ENCODE results near the gene CLCNKA.
A peak's percentile ranks its signal among the peaks of the same experiment; 100 is the strongest.
"Not testable (repeated sequence)": the region's sequence is repeated elsewhere in the genome, so short reads cannot be mapped to it uniquely, and the experiment has no call there.

The CLCNKA gene

DNA sequence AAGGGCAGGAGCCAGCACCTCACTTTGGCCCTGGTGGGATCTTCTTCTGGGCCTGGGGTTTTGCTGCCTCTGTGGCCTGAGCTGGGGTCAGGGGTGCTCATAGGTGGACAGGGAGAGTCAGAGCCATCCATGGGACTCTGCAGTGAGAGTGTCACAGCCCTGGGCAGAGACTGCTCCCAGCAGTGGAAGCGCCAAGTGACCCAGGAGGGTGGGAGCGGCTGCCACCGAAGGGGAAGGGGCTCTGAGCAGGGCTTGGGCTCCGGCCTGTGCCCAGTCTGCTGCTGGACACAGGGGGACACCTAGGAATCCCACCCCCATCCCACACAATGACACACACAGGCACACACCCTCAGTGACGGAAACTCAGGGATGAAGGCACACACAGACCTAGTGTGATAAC lies 22.1 kb downstream of the CLCNKA start:
- DNase-seq = no peak

DNA sequence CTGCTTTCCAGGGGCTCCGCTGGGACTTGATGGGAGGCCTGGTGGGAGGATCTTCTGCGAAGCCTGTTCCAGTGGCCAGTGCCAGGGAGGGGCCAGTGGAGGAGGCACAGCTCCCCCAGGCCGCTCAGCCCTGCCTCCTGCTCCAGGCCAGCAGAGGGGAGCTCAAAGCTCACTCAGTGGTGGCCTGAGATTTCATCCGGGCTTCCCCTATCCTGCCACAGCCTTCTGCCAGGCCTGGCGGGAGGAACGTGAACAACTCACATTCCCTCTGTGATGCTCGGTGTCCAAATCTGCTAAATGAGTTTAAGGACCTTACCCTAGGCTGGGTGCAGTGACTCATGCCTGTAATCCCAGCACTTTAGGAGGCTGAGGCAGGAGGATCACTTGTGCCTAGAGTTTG lies 25.0 kb downstream of the CLCNKA start:
- DNase-seq = peak; percentile 28

DNA sequence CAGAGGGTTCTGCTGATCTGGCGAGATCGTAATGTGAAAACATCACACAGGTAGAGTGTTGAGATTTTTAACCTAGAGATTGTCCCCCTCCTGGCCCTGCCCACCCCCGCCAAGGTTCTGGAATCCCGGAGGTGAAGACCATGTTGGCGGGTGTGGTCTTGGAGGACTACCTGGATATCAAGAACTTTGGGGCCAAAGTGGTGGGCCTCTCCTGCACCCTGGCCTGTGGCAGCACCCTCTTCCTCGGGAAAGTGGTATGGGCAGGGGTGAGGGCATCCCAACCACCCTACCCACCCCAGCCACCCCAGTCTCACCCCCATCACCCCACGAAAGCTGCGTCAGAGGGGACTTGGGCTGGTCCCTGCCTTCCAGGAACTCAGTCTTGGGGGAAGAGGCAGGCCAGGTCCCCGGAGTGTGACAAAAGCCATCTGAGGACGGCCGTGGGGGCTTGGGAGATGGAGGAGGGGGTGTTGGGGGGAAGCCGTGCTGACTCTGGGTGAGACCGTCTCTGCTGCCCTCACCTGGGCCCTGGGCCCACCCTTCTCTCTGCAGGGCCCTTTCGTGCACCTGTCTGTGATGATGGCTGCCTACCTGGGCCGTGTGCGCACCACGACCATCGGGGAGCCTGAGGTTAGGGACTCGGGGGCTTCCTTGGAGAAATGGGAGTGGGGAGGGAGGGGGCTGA lies 26.1 kb downstream of the CLCNKA start:
- DNase-seq = no peak

DNA sequence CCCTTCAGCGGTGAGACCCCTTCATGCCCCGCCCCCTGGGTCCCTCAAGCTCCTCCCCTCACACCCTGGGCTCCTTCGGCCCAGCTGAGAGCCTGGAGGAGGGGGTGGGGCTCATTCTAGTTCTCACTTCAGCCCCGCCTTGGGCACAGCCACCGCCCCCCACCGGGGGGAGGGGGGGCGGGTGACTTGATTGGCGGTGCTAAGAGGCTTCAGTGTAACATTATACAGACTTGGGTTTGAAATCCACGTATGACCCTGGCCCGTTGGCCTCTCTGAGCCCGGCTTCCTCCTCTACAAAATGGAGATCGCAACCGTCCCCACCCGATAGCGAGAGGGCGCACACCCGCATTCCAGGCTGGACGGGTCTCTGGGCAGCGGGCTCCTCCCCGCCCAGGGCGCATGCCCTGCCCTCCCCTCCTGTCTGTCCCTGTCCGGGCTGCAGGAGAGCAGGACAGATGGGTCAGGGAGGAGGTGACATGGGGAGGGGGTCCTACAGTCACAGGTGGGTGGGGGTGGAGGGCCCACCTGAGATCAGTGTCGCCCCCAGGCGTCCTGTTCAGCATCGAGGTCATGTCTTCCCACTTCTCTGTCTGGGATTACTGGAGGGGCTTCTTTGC lies 26.8 kb downstream of the CLCNKA start:
- peak; percentile 68 for DNase-seq

DNA sequence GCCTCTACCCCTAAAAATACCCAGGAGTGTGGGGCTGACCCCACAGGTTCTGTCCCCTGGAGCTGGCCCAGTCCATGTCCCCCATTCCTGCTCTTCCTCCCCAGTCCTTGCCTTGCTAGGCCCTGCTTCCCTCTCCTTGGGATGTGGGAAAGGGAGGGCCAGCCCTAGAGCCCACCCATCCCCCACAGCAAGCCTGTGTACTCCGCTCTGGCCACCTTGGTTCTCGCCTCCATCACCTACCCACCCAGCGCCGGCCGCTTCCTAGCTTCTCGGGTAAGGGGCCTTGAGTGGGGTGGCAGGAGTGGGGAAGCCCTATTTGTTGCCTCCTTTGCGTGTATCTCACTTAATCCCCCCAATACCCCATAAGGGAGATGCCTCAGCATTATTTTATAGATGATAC lies 28.5 kb downstream of the CLCNKA start:
- DNase-seq = no peak

DNA sequence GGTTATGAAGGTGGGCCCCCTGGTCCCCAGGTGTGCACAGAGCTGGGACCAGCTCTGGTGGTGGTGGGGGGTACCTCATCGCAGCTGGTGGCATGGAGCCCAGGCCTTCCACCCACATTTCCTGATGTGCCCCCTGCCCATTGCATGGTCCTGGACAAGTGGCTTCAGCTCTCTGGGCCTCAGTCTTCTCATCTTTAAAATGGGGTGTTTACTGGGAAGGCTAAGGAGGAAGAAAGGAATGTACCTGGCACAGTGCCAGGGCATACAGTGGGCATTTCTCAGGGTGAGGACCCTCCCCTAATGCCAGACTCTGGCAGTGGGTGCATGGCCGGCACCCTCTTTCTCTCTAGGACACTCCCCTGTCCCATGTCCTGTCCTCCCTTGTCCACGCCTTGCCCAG lies 29.2 kb downstream of the CLCNKA start:
- no peak for DNase-seq

DNA sequence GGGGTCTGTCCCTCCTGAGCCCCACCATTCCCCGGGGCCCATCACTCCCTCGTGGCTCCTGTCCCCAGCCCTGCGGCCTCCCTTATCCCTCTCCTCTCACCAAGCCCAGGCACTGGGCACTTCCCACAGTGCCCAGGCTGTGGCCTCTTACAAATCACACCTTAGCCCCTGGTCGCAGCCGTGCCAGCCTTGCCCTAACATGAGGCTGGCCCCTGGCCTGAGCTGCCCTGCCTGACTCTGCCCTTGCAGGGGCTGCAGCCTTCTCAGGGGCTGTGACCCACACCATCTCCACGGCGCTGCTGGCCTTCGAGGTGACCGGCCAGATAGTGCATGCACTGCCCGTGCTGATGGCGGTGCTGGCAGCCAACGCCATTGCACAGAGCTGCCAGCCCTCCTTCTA lies 30.1 kb downstream of the CLCNKA start:
- not testable (repeated sequence) for DNase-seq

DNA sequence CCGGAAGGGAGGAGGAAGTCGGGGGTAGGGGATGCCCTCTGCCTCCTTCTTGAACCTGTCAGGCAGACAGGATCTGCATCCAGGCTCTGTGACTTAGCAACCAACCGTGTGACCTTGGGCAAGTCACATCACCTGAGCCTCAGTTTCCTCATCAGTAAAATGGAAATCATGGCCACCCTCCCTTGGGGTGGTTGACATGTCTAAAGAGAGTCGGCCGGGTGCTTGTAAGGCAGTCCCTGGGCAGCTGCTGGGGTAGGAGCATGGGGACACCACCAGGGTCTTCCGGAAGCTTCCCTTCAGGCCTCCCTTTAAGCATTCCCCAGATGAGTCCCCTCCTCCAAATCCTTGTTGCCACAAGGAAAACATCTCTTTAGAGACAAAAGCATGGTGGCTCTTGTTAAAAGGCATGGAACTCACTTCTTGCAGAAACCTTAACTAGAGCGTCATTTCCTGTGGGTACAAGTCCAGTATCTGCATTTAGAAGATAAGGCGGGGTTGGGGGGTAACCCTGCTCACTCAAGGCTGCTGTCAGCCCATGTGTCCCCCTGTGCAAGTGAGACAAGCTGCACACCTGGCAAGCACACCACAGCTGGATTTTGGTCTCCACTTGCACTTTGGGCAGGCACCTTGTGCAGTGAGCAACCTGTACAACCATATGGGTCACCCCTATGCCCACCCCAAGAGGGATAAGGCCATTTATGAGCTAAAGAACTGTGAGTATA lies 32.1 kb downstream of the CLCNKA start:
- DNase-seq = no peak

DNA sequence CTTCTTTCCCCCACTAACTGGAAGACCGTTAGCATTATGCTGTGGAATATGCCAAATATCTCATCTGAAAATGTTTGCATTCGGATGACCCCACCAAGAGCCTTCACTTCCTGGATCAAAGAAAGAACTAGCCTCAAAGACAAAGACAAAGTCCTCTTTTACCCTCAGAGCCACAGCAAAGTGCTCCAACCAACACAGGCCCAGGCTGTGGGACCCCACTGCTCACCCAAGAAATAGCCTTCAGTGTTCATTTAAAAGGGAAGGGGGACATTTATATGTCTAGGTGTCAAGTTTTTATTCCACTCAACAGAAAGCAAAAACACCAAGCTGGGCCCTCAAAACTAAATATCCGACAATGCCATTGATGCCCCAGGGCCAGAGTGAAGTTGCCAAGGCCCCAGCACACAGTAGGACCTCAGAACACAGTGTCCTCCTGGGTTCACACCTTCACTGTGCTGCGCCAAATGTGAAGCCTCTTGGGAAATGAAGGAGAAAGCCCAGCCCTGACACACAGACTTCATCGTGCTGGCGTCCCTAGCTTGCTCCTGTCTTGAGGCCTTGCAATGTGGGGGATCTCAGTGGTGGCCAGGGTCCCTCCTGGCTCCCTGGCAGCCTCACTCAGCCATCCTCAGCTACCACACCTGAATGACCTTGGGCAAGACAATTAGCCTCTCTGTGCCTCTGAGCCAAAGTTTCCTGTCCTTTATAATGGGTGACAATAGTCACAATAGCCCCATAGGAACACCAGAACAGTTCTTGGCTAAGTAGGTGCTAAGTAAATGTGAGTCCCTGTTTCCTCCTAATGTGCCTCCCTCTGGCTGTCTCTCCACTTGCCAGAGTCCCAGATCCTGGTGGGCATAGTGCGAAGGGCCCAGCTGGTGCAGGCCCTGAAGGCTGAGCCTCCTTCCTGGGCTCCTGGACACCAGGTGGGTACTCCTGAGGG lies 33.0 kb downstream of the CLCNKA start:
- no peak for DNase-seq

DNA sequence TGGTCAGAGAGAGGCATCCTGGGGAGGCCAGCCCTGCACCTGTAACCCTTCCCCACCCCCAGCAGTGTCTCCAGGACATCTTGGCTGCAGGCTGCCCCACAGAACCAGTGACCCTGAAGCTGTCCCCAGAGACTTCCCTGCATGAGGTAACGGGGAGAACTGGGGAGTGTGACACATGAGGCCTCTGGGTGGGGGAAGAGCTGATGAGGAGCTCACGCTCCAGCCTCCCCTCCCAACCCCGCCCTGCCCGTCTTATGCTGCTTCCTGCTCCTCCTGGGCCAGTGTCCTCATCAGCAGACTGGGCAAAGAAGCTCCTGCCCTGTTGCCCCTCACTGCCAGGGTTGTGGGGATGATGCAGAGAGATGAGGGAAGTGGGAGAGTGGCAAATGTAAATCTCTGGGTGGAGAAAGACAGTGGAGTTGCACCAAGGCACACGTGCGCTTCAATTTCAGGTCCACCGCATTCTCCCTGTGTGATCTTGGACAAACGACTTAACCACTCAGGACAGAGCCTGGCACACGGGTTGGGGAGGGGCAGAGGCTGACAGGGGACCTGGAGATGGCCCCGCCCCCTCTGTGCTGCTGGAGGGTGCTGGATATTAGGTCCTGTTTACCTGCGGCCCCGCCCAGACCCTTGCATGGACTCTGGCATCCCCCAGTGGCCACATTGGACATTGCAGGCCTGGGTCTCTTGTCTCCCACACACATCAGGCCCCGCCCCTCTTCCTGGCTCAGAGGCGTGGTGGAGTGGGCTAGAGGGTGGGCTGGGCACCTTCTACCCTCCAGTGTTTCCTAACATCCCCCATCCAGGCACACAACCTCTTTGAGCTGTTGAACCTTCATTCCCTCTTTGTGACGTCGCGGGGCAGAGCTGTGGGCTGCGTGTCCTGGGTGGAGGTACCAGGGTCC lies 34.0 kb downstream of the CLCNKA start:
- peak; percentile 95 for DNase-seq

DNA sequence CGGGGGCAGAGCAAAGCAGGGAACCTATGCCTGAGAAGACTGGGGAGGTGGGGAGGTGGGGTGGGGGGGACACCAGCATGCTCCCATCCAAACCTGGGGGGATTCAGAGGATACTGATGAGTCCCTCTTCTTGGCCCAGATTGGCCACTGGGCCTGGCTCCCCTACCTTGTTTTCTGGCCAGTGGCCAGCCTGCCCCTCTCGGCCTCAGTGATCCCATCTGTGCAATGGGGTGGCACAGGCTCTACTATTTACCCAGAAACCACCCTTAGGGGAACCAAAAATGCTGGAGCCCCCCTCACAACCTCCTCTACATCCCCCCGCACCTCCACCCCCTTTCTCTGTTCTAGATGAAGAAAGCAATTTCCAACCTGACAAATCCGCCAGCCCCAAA lies 34.7 kb downstream of the CLCNKA start:
- not testable (repeated sequence) for DNase-seq

DNA sequence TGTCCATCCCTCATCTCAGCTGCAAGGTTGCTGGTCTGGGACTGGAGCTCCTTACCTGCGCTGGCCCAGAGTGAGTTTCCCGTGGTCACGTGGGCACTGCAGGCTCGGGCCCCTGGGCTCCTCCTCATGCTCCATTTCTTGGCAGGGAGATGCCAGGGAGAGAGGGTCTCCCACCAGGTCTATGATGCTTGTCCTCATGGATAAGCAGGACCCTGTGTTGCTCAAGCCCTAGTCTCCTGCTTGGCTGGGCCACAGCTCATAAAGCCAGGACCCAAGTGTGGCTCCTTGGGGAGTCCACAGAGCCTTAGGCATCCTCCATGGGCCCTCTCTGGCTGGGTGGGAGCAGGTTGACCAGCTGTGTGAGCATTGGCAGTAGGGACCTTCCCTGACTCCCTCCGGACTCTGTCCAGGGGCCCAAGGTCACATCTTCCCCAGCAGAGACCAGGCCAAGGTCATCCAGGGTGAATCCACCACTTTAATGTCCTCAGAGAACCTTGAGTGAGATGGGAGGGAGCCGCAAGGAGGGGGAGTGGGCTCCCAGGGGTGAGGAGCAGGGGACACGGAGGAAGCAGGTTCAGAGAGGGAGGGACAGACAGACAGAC lies 35.6 kb downstream of the CLCNKA start:
- not testable (repeated sequence) for DNase-seq

DNA sequence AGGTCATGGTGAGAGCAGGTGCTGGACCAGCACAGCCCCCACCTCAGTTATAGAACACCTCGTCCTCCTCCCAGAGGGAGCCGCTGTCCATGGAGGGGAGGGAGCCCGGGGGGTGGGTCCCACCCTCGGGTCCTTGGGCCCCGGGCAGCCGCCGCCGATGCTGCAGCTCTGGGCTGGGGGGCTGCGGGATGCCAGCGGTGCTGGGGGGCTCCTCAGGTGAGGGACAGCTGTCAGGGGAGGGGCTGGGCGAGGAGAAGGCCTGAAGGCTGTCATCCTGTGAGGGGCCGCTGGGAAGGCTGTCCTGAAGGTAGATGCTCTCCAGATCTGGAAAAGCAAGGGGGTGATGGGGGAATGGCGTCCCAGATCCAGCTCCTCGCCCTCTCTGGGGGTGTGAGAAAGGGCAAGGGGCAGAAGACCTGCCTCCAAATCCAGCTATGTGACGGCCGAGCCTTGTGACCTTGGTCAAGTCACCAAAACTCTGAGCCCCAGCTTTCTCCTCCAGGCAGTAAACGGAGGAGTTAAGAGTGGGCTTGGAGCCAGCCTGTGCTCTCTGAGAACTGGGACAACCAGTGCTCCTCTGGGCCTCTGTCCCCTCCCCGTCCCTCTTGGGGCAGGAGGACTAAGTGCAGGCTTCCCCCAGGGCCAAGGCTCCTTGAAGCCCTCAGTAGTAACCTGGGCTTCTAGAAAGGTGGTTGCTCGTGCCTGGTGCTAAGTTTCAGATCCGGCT lies 36.7 kb downstream of the CLCNKA start:
- not testable (repeated sequence) for DNase-seq

DNA sequence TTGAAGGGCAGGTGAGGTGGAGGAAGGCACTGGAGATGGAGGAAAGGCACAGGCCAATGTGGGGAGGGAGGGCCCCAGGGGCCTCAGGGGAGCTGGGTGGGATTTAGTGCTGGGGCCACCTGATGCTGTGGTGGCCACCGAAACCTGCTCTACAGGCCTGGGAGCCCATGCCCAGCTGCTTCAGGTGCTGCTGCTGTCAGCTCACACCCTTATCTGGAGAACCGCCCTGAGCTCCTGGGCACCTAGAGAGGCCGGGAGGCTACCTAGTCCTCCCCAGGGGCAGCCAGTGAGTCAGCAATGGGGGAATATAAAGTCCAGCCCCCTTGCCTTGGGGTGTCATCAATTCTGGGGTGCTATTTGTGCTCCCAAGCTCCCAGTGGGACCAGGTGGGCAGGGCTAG lies 39.4 kb downstream of the CLCNKA start:
- DNase-seq = no peak

DNA sequence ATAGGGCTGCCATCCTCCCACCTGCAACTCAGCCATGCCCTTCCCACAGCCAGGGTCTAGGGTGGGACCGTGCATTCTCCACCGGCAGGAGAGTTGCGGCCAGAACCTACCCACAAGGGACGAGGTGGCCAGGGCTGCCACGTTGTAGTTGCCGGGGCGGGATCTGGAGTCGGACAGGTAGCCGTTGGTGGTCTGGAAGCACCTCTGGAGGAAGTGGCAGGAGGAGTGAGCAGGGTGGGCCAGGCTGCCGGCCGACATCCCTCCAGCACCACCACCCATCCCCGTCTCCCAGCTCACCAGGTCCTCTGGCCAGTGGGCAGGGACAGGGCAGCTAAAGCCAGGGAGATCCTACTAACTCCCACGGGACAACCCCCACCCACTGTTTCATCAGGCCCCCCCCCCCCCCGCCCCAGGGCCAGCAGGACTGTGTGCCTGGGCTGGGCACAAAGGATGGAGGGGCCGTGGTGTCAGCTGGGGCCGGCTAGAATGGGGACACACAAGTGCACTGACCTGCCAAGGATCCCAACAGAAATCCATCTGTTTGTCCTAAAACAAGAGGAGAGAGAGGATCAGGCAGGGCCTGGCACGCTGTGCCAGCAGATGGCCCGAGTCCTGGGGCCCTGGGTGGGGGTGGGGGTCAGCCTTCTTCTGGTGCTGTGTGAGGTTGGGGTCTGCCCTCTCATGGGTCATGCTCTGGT lies 40.3 kb downstream of the CLCNKA start:
- DNase-seq = not testable (repeated sequence)

DNA sequence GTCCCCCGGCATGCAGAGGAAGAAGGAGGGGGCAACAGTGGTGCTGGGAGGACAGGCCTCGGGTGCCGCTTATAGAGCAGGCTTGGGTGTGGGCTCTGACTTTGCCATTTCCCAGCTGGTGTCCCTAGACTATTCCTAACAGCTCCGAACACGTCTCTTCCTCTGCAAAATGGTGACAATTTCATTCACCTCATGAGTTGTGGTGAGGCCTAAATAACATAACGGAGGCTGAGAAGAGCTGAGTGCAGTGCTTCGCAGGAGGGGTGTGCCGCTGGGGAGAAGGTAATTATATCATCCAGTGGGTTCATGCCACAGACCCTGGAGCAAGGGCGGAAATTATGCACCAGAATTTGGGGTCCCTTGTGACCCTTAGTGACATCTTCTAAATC lies 40.8 kb downstream of the CLCNKA start:
- not testable (repeated sequence) for DNase-seq

DNA sequence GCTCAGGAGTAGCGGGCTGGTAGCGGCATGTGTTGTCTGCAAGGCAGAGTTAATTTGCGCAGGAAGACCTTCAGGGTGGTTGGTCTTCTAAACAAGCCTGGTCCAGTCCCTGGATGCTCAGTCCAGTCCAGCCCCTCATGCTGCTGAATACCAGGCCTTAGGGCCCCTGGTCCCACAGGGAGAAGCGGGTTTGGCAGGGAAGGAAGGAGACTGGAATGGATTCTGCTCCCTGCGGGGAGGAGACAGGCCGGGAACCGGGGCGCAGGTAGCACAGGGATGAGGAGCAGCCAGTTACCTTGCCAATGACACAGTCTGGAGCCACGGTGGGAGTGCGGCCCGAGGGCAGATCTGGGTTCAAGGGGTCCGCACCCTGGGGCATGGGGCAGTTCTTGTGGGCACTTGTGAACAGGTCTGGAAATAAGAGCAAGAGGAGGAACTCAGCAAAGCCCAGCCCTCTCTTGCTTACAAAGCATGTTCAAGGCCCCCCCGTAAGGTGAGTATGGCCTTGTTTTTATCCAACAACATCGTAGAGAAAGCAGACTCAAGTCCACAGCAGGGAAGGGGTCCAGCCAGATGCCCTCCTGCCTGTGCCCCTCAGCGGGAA lies 41.5 kb downstream of the CLCNKA start:
- no peak for DNase-seq

DNA sequence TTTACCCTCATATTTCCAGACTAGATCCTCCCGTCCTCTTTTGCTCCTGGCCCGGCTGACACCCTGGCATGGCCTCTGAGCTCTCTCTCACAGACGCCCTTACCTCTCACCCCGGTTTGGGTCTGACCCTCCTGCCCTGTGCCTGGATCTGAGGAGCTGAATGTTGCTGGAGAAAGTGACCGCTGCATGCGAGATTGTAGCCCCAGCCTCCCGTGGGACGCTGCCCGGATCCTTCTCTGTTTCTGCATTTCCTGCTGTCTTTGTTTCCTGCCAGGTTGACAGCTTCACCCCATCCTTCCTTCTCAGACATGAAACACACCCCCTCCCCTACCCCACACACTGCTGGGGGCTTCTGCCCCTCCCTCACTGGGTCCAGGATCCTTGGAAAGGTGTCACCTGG lies 42.1 kb downstream of the CLCNKA start:
- DNase-seq = no peak

DNA sequence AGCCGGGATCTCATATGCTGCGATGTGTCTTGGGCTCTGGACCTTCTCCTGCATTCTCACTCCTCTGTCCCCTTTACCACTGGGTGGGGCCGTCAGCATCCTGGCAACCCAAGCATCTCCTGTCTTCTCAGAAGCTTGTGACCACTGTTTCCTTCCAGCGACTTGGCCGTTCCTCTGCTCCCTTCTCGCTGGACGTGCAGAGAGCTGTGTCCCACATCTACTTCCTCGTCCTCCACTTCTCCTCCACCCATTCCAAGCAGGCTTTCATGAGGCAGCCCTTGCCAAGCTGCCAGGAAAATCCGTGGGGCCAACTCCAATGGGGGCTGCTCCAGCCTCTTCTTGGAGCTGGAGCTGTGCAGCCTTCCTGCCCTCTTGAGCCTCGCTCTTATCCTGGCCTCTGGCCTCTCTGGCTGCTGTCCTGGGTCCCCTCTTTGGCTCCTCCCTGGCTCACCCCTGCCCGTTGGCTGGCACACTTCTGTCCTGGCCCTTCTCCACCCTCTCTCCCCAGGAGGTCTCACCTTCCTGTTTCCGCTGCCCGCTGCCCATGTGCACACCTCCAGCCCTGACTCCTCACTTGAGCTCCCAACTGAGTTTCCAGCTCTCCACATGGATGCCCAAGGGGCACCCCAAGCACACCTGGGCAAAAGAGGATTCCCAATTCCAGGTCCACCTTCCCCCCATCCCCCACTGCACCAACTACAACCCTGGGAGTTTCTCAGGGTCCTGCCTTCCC lies 42.9 kb downstream of the CLCNKA start:
- DNase-seq = no peak
